Measurements from ENCODE around the gene RBPMS2. TPM values are rescaled to one million over a fixed set of nuclear protein-coding genes. Genes with fewer than 3 reads are reported as not detected.

RBPMS2 gene
- total and polyA plus RNA-seq, 2 of the 4 experiments (the other 2 are of a cell fraction): 2.8 TPM; not detected in 1

GRCh38 chr15:64755427-64755940 is 19.9 kb downstream of the RBPMS2 start:
- Histone ChIP-seq H2BK120ac (ENCODE audit: low read depth, low read length) (no peak overlapping the region), H2BK15ac (ENCODE audit: low read depth, low read length) (no peak overlapping the region), H2AFZ (replicated peaks; ENCODE audit: low read length, poor library complexity) (peak overlapping the region; percentile 63), H3K27me3 (ENCODE audit: control insufficient read depth, insufficient read depth, low read length) (no peaks in the 10 kb centered on the region; the same call in 1 of the 2 replicates), H3K23ac (ENCODE audit: low read depth, low read length) (no peak overlapping the region), H3K27ac (ENCODE audit: insufficient read depth, low read length) (no peak overlapping the region), H4K20me1 (ENCODE audit: insufficient read depth, low read length) (no peaks in the 10 kb centered on the region), H3K4me3 (ENCODE audit: insufficient read depth, low read depth, low read length) (no peak overlapping the region), H2BK20ac (ENCODE audit: low read depth, low read length) (no peak overlapping the region), H3K4ac (ENCODE audit: low read depth, low read length) (no peak overlapping the region), H3K4me1 (ENCODE audit: control insufficient read depth, insufficient read depth, low read length) (no peaks in the 10 kb centered on the region), H2BK5ac (ENCODE audit: low read depth, low read length, poor library complexity, severe bottlenecking) (no peak overlapping the region), H3K9me3 (ENCODE audit: control insufficient read depth, insufficient read depth, low read length) (no peaks in the 10 kb centered on the region), H3K36me3 (ENCODE audit: control insufficient read depth, insufficient read depth, low read length) (no peaks in the 10 kb centered on the region), H3K56ac (ENCODE audit: extremely low read depth, insufficient read depth, low read length) (no peak overlapping the region), H3K4me2 (ENCODE audit: low read depth, low read length) (no peak overlapping the region), H3K79me1 (ENCODE audit: low read depth in 1 of 2, low read length in 2 of 2) (no peaks in the 10 kb centered on the region), H3K9me1 (ENCODE audit: insufficient read depth, low read length) (peaks cover 6% of the 10 kb centered on the region; the same call in 1 of the 2 replicates), H2AK9ac (replicated peaks; ENCODE audit: low read depth, low read length, poor library complexity) (no peak overlapping the region), H4K5ac (ENCODE audit: low read depth, low read length) (no peak overlapping the region), H3K18ac (ENCODE audit: low read depth, low read length) (no peak overlapping the region), H2AK5ac (ENCODE audit: low read depth, low read length) (no peak overlapping the region), H4K91ac (ENCODE audit: insufficient read depth, low read depth, low read length) (no peak overlapping the region), H4K8ac (ENCODE audit: low read depth in 2 of 2, low read length in 2 of 2) (no peak overlapping the region), H3K14ac (replicated peaks; ENCODE audit: low read depth, low read length) (no peak overlapping the region), H3K9ac (ENCODE audit: low read depth, low read length) (no peak overlapping the region)
- DNase-seq (no peak), ATAC-seq (ENCODE audit: low read depth) (no peak)
- WGBS, 2 experiments (ENCODE audit: extremely low coverage in 2 of 2, insufficient read length in 1 of 2): 91% methylated on average over 4 of the region's 10 CpGs; no CpG with 5 or more reads in 1 of the 2 experiments
- ChIA-PET POLR2A (ENCODE audit: unreplicated experiment) (no interaction called here), CTCF (no interaction called here)
- intact Hi-C loops (cut with micrococcal nuclease): no loop called here
- in situ Hi-C loops (cut with MboI; ENCODE audit: low sequenced_read_pairs): no loop called here
- BruUV-seq (replicated peaks): no TSS peak
- dilution Hi-C loops (cut with HindIII; ENCODE audit: low sequenced_read_pairs, unreplicated experiment): no loop called here
- TF ChIP-seq MAZ (IDR thresholded peaks at IDR 0.05; ENCODE audit: borderline replicate concordance, low read depth, low read length): no peak

All from IMR-90 (cell line).